Right forelimb (tissue), 1 donor: Measurements from ENCODE around the gene FBXW9.
A peak's percentile ranks its signal among the peaks of the same experiment; 100 is the strongest.
"Not testable (repeated sequence)": the region's sequence is repeated elsewhere in the genome, so short reads cannot be mapped to it uniquely, and the experiment has no call there.

Experiments
- DNase-seq: peaks from one replicate; pipeline ENCODE4 v3.0.0-alpha.2; 2018

Gene FBXW9

DNA sequence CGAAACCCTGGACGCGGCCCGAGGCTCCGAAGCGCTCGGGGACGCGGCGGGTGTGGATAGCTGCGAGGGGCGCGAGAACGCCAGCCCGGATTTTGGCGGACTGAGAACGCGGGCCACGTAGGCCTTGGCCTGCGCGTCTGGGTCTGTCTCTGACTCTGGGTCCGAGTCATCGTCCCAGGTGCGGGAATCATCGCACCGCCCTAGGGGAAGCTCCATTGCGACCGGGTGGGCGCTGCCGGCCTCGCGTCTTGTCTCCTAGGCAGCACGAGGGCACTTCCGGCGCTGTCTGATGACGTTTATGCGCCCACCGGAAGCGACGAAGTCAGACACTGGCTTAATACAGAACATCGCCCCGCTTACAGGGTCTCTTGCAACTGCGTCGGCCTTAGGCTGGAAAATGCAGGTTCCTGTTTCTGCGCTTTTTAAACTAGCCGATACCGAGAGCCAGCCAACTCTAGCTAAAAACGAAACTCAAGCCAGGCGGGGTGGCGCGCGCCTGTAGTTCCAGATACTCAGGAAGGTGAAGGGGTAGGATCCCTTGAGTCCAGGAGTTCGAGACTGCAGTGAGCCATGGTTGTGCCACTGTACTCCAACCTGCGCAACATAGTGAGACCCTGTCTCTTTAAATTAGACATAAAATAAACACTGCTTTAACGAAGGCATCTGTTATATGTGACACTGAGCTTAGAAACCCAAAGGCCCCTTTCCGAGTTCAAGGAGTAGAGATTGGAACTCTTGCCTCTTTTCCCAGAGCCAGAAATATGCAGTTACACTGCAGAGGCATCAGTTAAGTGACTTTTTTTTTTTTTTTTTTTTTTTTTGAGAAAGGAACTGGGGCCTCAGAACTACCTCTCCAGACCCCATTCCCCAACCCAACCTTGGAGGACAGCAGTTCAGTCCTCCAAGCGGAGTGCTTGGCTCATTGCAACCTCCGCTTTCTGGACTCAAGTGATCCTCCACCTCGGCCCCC, at the start of gene FBXW9:
Gene FBXW9 (minus strand): TSS at position 266 of the 970 bp plus-strand sequence. CDS start 50 bp downstream, at position 216.
- peak; percentile 99 for DNase-seq

- no peak for DNase-seq
These were observed 48.9 kb upstream of the FBXW9 start for GRCh38 chr19:12745166-12745897.

DNA sequence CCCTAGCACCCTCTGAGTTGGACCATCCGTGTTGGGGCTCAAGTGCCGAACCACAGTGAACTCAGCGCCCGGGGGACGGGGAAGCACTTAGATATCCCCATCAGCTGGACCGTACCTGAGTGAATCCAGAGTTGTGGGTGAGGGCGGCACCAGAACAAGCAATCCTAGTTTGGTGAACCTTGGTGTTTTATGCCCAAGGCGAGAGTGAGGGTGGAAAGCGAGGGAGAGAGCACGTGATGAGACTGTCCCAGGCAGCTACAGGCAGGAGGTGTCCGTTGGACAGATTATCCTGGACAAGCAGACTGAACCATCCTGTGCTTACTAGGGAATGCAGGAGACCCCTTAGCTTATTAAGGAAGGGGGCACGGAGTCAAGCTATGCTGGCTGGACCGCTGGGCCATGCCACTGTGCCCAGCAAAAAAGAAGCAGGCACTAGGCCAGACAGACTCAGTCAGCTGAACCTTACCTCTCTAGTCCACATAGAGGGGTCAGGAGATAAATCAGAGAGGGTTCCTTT, 41.5 kb upstream of the FBXW9 start:
- no peak for DNase-seq

- DNase-seq = peak; percentile 90
These were observed 40.8 kb upstream of the FBXW9 start, which contains the start of gene GET3 for GRCh38 chr19:12736995-12737834. Gene GET3, plus strand, starts transcription at chr19:12737497. Its CDS starts 9 bp downstream, at chr19:12737506.

GRCh38 chr19:12733369-12734214, 37.2 kb upstream of the FBXW9 start:
- no peak for DNase-seq

DNA sequence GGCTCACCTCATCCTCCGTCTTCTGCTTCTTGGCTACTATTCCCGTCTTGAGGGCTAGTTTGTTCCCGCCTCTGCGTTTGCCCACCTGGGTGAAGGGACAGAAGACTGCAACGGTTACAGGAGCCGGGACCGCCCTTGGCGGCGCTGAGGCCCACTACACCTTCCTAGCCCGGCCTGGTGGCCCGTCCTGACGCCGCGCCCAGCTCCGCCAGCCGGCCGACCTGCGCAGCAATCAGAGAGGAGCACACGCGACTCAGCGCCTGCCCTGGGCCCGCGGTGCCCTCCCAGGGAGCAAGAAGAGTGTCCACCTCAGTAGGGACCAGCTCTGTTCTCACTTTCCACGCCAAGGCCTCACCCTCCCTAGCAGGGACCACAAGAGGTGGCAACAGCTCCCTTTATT, 34.9 kb upstream of the FBXW9 start:
- DNase-seq = no peak

DNA sequence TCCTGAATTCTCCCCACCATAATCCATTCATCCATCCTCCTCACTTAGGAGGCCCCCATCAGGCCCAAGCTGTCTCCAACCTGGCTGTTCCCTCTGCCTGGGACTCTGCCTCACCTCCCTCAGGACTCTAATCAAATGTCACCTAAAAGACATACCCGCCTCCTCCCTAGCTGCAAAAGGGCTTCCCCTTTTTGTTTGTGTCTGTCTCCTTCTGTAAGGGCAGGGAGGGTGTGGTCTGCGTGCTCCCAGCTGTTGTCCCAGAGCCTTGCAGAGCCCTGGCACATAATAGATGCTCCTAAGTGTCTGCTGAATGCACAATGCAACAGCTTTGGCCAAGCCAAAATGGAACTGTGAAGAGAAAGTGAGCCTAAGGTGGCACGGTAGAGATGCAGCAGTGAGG, 33.6 kb upstream of the FBXW9 start:
- no peak for DNase-seq

GRCh38 chr19:12727745-12728433, 31.5 kb upstream of the FBXW9 start:
- DNase-seq = no peak

DNA sequence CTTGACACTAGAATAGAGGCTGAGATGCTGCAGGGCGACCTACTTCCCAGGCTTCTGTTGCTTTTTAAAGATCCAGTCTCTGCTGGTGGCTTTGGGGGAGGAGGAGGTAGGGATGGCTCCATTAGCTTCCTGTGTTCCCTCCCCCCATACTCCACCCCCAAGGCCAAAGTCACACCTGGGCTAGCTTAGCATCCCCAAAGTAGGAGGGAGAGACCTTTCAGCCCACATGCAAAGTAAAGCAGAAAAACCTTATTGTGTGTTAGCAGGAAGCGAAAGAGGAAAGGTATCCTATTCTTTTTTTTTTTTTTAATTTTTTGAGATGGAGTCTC, 30.5 kb upstream of the FBXW9 start:
- no peak for DNase-seq

DNA sequence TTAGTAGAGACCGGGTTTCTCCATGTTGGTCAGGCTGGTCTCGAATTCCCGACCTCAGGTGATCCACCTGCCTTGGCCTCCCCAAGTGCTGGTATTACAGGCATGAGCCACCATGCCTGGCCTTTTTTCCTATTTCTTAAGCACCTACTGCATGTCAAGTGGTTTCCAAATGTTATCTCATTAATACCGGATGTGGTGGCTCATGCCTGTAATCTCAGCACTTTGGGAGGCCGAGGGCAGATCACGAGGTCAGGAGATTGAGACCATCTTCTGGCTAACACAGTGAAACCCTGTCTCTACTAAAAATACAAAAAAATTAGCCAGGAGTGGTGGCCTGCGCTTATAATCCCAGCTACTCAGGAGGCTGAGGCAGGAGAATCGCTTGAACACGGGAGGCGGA, 29.2 kb upstream of the FBXW9 start:
- not testable (repeated sequence) for DNase-seq

- peak; percentile 77 for DNase-seq
These were observed 27.4 kb upstream of the FBXW9 start, which contains the start of gene TNPO2 for GRCh38 chr19:12723641-12724426. Gene TNPO2, minus strand, starts transcription at chr19:12723932. Its CDS starts 2,955 bp downstream, at chr19:12720977.

GRCh38 chr19:12723381-12723640, 26.9 kb upstream of the FBXW9 start:
- no peak for DNase-seq

DNA sequence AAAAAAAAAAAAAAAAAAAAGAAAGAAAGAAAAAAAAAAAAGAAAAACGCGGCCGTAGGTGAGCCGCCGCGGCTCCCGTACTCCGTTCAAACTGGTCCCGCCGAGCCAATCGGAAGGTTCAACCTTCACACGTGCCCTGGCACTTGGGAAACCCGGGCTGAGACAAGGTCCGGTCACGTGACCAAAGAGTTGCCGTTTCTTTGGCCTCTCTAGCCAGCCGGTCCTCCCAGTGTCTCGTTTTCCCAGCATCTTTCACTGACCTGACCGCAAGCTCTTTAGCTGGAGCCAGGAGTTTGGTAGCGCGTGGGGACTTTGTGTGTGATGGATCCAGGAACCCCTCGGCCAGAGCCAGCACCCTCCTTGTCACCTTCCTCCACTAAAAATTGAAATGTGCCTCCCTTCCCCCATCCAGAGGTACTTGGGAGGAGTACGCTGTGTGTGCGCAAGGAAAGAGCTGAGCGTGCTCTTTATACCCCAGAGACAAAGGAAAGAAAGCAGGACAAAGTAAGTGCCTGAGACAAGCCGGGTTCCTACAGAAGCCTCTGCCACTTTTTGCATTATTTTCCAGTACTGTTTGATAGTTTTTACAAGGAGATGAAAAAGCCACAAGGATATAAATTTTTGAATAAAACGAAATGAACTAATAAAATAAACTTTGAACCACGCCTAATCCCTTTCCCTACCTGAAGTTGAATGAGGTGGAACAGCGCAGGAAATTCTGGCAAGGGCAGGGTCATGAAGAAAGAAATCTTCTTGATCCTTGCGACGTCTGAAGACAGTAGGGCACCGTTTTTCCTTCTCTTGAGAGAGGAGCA, 26.3 kb upstream of the FBXW9 start:
- DNase-seq = peak; percentile 94

GRCh38 chr19:12721656-12722565, 25.5 kb upstream of the FBXW9 start:
- DNase-seq = peak; percentile 85

DNA sequence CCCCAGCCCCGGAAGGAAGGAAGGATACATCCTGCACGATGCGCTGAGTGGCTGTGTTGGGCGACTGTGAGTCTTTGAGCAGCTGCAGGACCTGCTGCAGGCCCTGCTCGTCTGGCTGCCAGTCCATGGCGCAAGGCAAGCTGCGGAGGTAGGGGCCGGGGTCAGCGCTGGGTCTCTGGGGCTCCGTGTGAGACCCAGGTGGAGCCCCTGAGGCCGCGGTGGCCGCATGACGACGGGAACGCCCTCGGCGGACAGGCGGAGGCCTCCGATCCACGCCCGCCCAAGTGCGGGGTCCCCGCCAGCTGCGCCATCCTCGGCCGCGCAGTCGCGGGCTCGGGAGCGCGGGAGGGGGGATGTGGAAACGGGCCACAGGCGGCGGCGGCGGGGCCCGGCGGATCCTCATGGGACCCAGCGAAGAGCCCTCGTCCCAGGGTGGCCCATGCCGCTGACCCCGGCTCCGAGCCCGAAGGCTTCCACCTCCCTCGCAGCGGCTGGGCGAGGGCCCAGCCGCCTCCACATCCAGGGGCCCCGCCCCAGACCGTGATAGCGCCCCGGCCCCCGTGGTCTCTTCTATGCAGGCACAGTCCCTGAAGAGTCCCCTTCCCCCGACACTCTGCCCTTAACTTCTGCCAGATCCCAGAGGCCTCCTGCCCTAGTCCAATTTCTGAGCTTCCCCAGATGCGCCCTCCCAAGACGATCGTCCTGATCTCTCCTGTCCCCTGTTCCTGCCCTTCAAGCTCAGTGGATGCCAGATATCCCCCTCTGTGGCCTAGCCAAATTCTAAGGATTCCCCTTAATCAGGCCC, 24.6 kb upstream of the FBXW9 start:
- no peak for DNase-seq

- DNase-seq = no peak
These were observed 23.9 kb upstream of the FBXW9 start for GRCh38 chr19:12720296-12720695.

- no peak for DNase-seq
These were observed 19.5 kb upstream of the FBXW9 start for GRCh38 chr19:12715929-12716328.
